Naive thymus-derived CD4-positive, alpha-beta T cell (primary cell): ENCODE results near the gene TTR. TPM values are rescaled to one million over a fixed set of nuclear protein-coding genes. Genes with fewer than 3 reads are reported as not detected.

Experiments
- ATAC-seq: fragments of 150-1000 bp; cut with Tn5 transposase; 2 replicates; pipeline ENCODE4 v1.10.0; 2021; ENCODE audit warnings: mild to moderate bottlenecking, moderate library complexity
- CTCF ChIA-PET: fragments of 350-600 bp; sonication (Branson Sonifier 250); formaldehyde crosslinking; loops from one replicate; lab custom pipeline; 2021; ENCODE audit warnings: antibody characterized with exemption; lab: Charles Lee
- POLR2A ChIA-PET: fragments of 350-600 bp; sonication (Branson Sonifier 250); formaldehyde crosslinking; loops from one replicate; lab custom pipeline; 2021; ENCODE audit warnings: antibody characterized with exemption, inconsistent platforms; lab: Charles Lee
- DNase-seq, 9 donors: peaks; one replicate each; pipeline versions ENCODE4 v3.0.0 to v3.0.0-alpha.2; 2020 to 2022; ENCODE audit warnings: mixed read lengths in 1 of 9
- H3K27ac ChIP-seq: one replicate; pipeline ENCODE4 v1.7.0; 2013; ENCODE audit warnings: mild to moderate bottlenecking, low read depth, low read length, moderate library complexity
- H3K27me3 ChIP-seq, 2 donors: one replicate each; pipeline ENCODE4 v1.7.0; 2013; ENCODE audit warnings: low read length in 2 of 2, mild to moderate bottlenecking in 2 of 2, moderate library complexity in 2 of 2; ENCODE audit not compliant: control insufficient read depth in 2 of 2, insufficient read depth in 2 of 2
- H3K36me3 ChIP-seq, 3 experiments: 1 replicate in 2 of 3; 2 replicates in 1 of 3; pipeline ENCODE4 v1.7.0; 2013; ENCODE audit warnings: low read length in 3 of 3, mild to moderate bottlenecking in 3 of 3, moderate library complexity in 1 of 3; ENCODE audit not compliant: insufficient read depth in 3 of 3, control insufficient read depth in 2 of 3
- H3K4me1 ChIP-seq, 2 donors: one replicate each; pipeline ENCODE4 v1.7.0; 2013; ENCODE audit warnings: low read length in 2 of 2, mild to moderate bottlenecking in 2 of 2, moderate library complexity in 1 of 2; ENCODE audit not compliant: control insufficient read depth in 2 of 2, insufficient read depth in 2 of 2
- H3K4me3 ChIP-seq: 2 replicates; pipeline ENCODE4 v1.7.0; 2013; ENCODE audit warnings: mild to moderate bottlenecking, low read length
- H3K9me3 ChIP-seq, 3 experiments: 1 replicate in 2 of 3; 2 replicates in 1 of 3; pipeline ENCODE4 v1.7.0; 2013; ENCODE audit warnings: low read length in 3 of 3; ENCODE audit not compliant: control insufficient read depth in 2 of 3
- H3K27ac Mint-ChIP-seq, 9 donors: one replicate each; pipeline ENCODE4 v1.8.0; 2020 to 2022; ENCODE audit warnings: mixed read lengths in 9 of 9, mild to moderate bottlenecking in 8 of 9, moderate library complexity in 5 of 9, inconsistent platforms in 2 of 9
- H3K27me3 Mint-ChIP-seq, 5 donors: one replicate each; pipeline ENCODE4 v1.8.0; 2021 to 2022; ENCODE audit warnings: mixed read lengths in 5 of 5, mild to moderate bottlenecking in 1 of 5
- H3K36me3 Mint-ChIP-seq, 5 donors: one replicate each; pipeline ENCODE4 v1.8.0; 2020 to 2022; ENCODE audit warnings: mixed read lengths in 5 of 5, mild to moderate bottlenecking in 3 of 5, inconsistent platforms in 1 of 5
- H3K4me1 Mint-ChIP-seq, 7 donors: one replicate each; pipeline ENCODE4 v1.8.0; 2020 to 2022; ENCODE audit warnings: mixed read lengths in 7 of 7, mild to moderate bottlenecking in 3 of 7, inconsistent platforms in 1 of 7
- H3K4me3 Mint-ChIP-seq, 10 donors: one replicate each; pipeline ENCODE4 v1.8.0; 2020 to 2022; ENCODE audit warnings: mild to moderate bottlenecking in 10 of 10, mixed read lengths in 10 of 10, moderate library complexity in 6 of 10, inconsistent platforms in 2 of 10
- H3K9me3 Mint-ChIP-seq, 11 donors: one replicate each; pipeline ENCODE4 v1.8.0; 2020 to 2022; ENCODE audit warnings: mixed read lengths in 11 of 11, mild to moderate bottlenecking in 4 of 11, inconsistent platforms in 1 of 11, moderate library complexity in 1 of 11
- intact Hi-C, 2 donors: fragments of 100-400 bp; cut with micrococcal nuclease; formaldehyde crosslinking; loops; one replicate each; pipeline ENCODE4 v1.15.1; 2023
- polyA plus RNA-seq, 2 donors: library from polyadenylated mRNA; unstranded; fragments of 300-500 nt; fragmentation: Illumina TruSeq; gene quantifications; one replicate each; pipeline ENCODE4 v1.2.3, GENCODE V29; 2021
- total RNA-seq, 6 experiments: library from RNA in 5 of 6; stranded (reverse) in 5 of 6; gene quantifications; 1 replicate in 5 of 6; 2 replicates in 1 of 6; pipeline ENCODE4 v1.2.3 and lab custom pipeline; 2021 to 2026

TTR gene
- not detected for total RNA-seq
- not detected for polyA plus RNA-seq
- total RNA-seq (lab: John Stamatoyannopoulos, UW): not detected

GRCh38 chr18:31591628-31592027, at the start of gene TTR:
TTR (plus strand) TSS chr18:31591877; CDS start chr18:31591903, 26 bp downstream.
- intact Hi-C loops: no loop called here
- CTCF ChIA-PET: no interaction called here
- Mint-ChIP-seq H3K4me1 (peaks cover 0 to 2% (median 0%) of the 10 kb centered on the region in 7 donors), H3K27me3 (peaks cover 0 to 16% (median 8%) of the 10 kb centered on the region in 5 donors), H3K27ac (no peak within 1 kb of the TSS), H3K36me3 (no peaks in the 10 kb centered on the region), H3K9me3 (peaks cover 0 to 7% (median 0%) of the 10 kb centered on the region in 11 donors), H3K4me3 (no peak within 1 kb of the TSS)
- POLR2A ChIA-PET: no interaction called here
- ATAC-seq (no peak), DNase-seq (no peak)
- no peak within 1 kb of the TSS for H3K27ac ChIP-seq
- H3K27me3 ChIP-seq: no peaks in the 10 kb centered on the region
- H3K9me3 ChIP-seq: no peaks in the 10 kb centered on the region
- no peak within 1 kb of the TSS for H3K4me3 ChIP-seq
- no peaks in the 10 kb centered on the region for H3K4me1 ChIP-seq
- no peaks in the 10 kb centered on the region for H3K36me3 ChIP-seq

GRCh38 chr18:31546476-31546875, 45.2 kb upstream of the TTR start:
- H3K27ac ChIP-seq: no peak overlapping the region
- H3K27me3 Mint-ChIP-seq: no peaks in the 10 kb centered on the region
- no peak overlapping the region for H3K4me3 Mint-ChIP-seq
- CTCF ChIA-PET: no interaction called here
- no peaks in the 10 kb centered on the region for H3K36me3 Mint-ChIP-seq
- H3K4me1 ChIP-seq: no peaks in the 10 kb centered on the region
- DNase-seq (no peak), ATAC-seq (no peak)
- no peak overlapping the region for H3K27ac Mint-ChIP-seq
- no peaks in the 10 kb centered on the region for H3K36me3 ChIP-seq
- no peaks in the 10 kb centered on the region for H3K4me1 Mint-ChIP-seq
- no peak overlapping the region for H3K4me3 ChIP-seq
- POLR2A ChIA-PET: no interaction called here
- intact Hi-C loops: no loop called here
- H3K27me3 ChIP-seq: no peaks in the 10 kb centered on the region
- H3K9me3 ChIP-seq: no peaks in the 10 kb centered on the region
- peaks cover 0 to 2% (median 0%) of the 10 kb centered on the region in 11 donors for H3K9me3 Mint-ChIP-seq

GRCh38 chr18:31548853-31549252, 42.8 kb upstream of the TTR start:
- no peak for ATAC-seq
- Mint-ChIP-seq H3K27ac (no peak overlapping the region), H3K27me3 (peaks cover 1 to 2% (median 2%) of the 10 kb centered on the region in 5 donors), H3K36me3 (no peaks in the 10 kb centered on the region), H3K4me3 (no peak overlapping the region), H3K4me1 (peaks cover 0 to 2% (median 0%) of the 10 kb centered on the region in 7 donors), H3K9me3 (no peaks in the 10 kb centered on the region)
- Histone ChIP-seq H3K27me3 (no peaks in the 10 kb centered on the region), H3K36me3 (no peaks in the 10 kb centered on the region), H3K4me3 (no peak overlapping the region), H3K4me1 (no peaks in the 10 kb centered on the region), H3K27ac (no peak overlapping the region), H3K9me3 (no peaks in the 10 kb centered on the region)
- no peak for DNase-seq
- intact Hi-C loops: no loop called here
- CTCF ChIA-PET: no interaction called here
- POLR2A ChIA-PET: no interaction called here

DNA sequence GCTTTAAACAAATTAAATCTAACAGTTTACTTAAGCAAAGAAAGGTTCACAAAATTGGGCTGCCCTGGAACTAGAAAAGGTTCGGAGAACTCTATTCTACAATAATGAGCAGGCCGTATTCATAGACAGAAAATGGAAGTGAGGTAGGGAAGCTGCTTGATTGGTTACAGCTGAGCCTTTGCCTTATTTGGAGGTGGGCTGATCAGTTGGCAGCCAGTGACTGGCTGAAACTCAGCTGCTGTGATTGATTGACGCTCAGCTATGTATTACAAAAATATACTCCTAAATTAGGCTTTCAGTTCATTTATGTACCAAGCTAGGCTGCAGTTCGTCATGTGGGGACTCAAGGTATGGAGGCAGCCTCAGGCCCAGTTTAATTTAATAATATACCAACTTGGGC, 42.3 kb upstream of the TTR start:
- Mint-ChIP-seq H3K27ac (no peak overlapping the region), H3K36me3 (no peaks in the 10 kb centered on the region), H3K4me3 (no peak overlapping the region), H3K9me3 (no peaks in the 10 kb centered on the region), H3K4me1 (peaks cover 0 to 2% (median 0%) of the 10 kb centered on the region in 7 donors), H3K27me3 (peaks cover 6 to 8% (median 7%) of the 10 kb centered on the region in 5 donors)
- H3K9me3 ChIP-seq: no peaks in the 10 kb centered on the region
- no peaks in the 10 kb centered on the region for H3K36me3 ChIP-seq
- ATAC-seq (no peak), DNase-seq (no peak)
- no peaks in the 10 kb centered on the region for H3K27me3 ChIP-seq
- no peaks in the 10 kb centered on the region for H3K4me1 ChIP-seq
- ChIA-PET CTCF (no interaction called here), POLR2A (no interaction called here)
- H3K4me3 ChIP-seq: no peak overlapping the region
- intact Hi-C loops: no loop called here
- no peak overlapping the region for H3K27ac ChIP-seq

DNA sequence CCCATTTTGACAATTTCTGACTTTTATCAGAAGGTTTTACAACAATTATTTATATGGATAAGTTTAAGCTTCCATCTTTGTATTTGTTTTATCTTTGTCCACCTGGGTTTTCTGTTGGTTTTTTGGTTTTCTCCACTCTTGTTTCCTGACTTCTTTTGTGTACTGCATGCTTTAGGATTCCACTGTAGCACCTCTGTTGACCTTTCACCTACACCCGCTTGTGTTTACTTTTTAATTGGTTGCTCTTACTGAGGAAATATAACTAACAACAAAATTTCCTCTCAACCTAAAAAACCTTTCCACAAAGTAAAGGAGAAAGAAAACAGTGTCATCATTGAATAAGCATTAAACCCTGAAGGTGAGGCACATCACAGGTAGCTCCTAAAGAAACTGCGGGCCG, 39.8 kb upstream of the TTR start:
- H3K27ac Mint-ChIP-seq: no peak overlapping the region
- ATAC-seq: no peak
- Histone ChIP-seq H3K36me3 (no peaks in the 10 kb centered on the region), H3K4me3 (no peak overlapping the region), H3K4me1 (no peaks in the 10 kb centered on the region), H3K27me3 (no peaks in the 10 kb centered on the region), H3K9me3 (no peaks in the 10 kb centered on the region), H3K27ac (no peak overlapping the region)
- H3K9me3 Mint-ChIP-seq: no peaks in the 10 kb centered on the region
- CTCF ChIA-PET: no interaction called here
- intact Hi-C loops: no loop called here
- H3K4me1 Mint-ChIP-seq: peaks cover 0 to 3% (median 0%) of the 10 kb centered on the region in 7 donors
- no peaks in the 10 kb centered on the region for H3K36me3 Mint-ChIP-seq
- no peak overlapping the region for H3K4me3 Mint-ChIP-seq
- peaks cover 6 to 23% (median 13%) of the 10 kb centered on the region in 5 donors for H3K27me3 Mint-ChIP-seq
- POLR2A ChIA-PET: no interaction called here
- DNase-seq: no peak

DNA sequence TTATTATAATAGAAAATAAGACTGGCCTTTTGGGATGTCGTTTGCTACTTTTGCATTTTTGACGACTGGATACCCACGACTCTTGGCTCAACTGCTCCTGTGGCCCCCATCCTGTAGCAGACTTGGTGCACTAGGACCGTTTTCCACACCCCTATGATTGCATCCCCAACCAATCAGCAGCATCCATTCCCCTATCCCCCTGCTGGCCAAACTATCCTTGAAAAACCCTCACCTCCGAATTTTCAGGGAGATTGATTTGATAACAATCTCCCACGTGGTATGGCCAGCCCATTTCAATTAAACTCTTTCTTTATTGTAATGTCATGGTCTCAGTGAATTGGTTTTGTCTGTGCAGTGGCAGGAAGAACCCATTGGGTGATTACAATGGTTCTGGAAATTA, 37.9 kb upstream of the TTR start:
- Mint-ChIP-seq H3K9me3 (no peaks in the 10 kb centered on the region), H3K4me3 (no peak overlapping the region), H3K4me1 (peaks cover 0 to 3% (median 0%) of the 10 kb centered on the region in 7 donors), H3K27me3 (peaks cover 6 to 23% (median 18%) of the 10 kb centered on the region in 5 donors), H3K27ac (no peak overlapping the region), H3K36me3 (no peaks in the 10 kb centered on the region)
- intact Hi-C loops: no loop called here
- no peaks in the 10 kb centered on the region for H3K36me3 ChIP-seq
- H3K9me3 ChIP-seq: no peaks in the 10 kb centered on the region
- DNase-seq (no peak), ATAC-seq (no peak)
- no peak overlapping the region for H3K4me3 ChIP-seq
- no peaks in the 10 kb centered on the region for H3K27me3 ChIP-seq
- no peak overlapping the region for H3K27ac ChIP-seq
- ChIA-PET CTCF (interaction anchor here (1.0 kb wide), 1 partner anchor 9 kb away, joined by 3 read pairs; no protein-coding TSS in a partner anchor), POLR2A (no interaction called here)
- H3K4me1 ChIP-seq: no peaks in the 10 kb centered on the region

GRCh38 chr18:31554776-31555175, 36.9 kb upstream of the TTR start:
- Histone ChIP-seq H3K4me1 (no peaks in the 10 kb centered on the region), H3K9me3 (no peaks in the 10 kb centered on the region), H3K27me3 (no peaks in the 10 kb centered on the region), H3K4me3 (no peak overlapping the region), H3K27ac (no peak overlapping the region), H3K36me3 (no peaks in the 10 kb centered on the region)
- Mint-ChIP-seq H3K27ac (no peak overlapping the region), H3K4me3 (no peak overlapping the region), H3K4me1 (peaks cover 0 to 3% (median 0%) of the 10 kb centered on the region in 7 donors), H3K36me3 (no peaks in the 10 kb centered on the region), H3K27me3 (peaks cover 6 to 23% (median 18%) of the 10 kb centered on the region in 5 donors), H3K9me3 (no peaks in the 10 kb centered on the region)
- DNase-seq (no peak), ATAC-seq (no peak)
- intact Hi-C loops: loop anchor here in 1 of 2 donors (5.0 kb wide), 1 partner anchor 423 kb away; no protein-coding TSS in a partner anchor
- ChIA-PET POLR2A (no interaction called here), CTCF (interaction anchor here (0.6 to 1.1 kb wide), 3 partner anchors 8 to 604 kb away, joined by 3 to 4 read pairs (median 3); no protein-coding TSS in a partner anchor)
